NK-92 treated with Interleukin-12 subunit alpha and Interleukin-12 subunit beta, amount 100 ng/mL, for 24 hours (cell line): ENCODE measurements around the gene MBD4.
"Not testable (repeated sequence)": the region's sequence is repeated elsewhere in the genome, so short reads cannot be mapped to it uniquely, and the experiment has no call there.

Experiments used
- DNase-seq: peaks from one replicate; lab custom pipeline; 2025; lab: John Stamatoyannopoulos, UW

The MBD4 gene

GRCh38 chr3:129429602-129430001 lies 10.1 kb downstream of the MBD4 start:
- DNase-seq = no peak

DNA sequence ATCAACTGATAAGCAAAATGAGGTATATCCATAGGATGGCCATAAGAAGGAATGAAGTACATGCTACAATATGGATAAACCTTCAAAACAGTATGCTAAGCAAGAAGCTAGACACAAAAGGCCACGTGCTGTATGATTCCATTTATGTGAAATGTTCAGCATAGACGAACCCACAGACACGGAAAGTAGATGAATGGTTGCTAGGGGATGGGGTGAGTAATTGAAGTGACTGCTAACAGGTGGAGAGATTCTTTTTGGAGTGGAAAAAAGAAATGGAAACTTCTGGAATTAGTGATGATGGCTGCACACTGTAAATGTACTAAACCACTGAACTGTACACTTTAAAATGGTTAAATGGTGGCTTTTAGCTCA lies 10.7 kb downstream of the MBD4 start:
- no peak for DNase-seq

- no peak for DNase-seq
Observed at GRCh38 chr3:129428376-129429079, 11.2 kb downstream of the MBD4 start, which contains the start of gene EFCAB12. EFCAB12 (minus strand) TSS chr3:129428636; CDS start chr3:129428488, 148 bp downstream.

GRCh38 chr3:129428007-129428375 lies 11.8 kb downstream of the MBD4 start:
- no peak for DNase-seq

- DNase-seq = no peak
Observed at GRCh38 chr3:129425619-129426018, 14.1 kb downstream of the MBD4 start.

GRCh38 chr3:129425213-129425612 lies 14.5 kb downstream of the MBD4 start:
- DNase-seq = no peak

GRCh38 chr3:129424185-129424841 lies 15.4 kb downstream of the MBD4 start:
- DNase-seq = no peak

- no peak for DNase-seq
Observed at GRCh38 chr3:129422897-129423296, 16.9 kb downstream of the MBD4 start.

- DNase-seq = no peak
Observed at GRCh38 chr3:129421988-129422745, 17.6 kb downstream of the MBD4 start.

- no peak for DNase-seq
Observed at GRCh38 chr3:129421236-129421883, 18.4 kb downstream of the MBD4 start.

DNA sequence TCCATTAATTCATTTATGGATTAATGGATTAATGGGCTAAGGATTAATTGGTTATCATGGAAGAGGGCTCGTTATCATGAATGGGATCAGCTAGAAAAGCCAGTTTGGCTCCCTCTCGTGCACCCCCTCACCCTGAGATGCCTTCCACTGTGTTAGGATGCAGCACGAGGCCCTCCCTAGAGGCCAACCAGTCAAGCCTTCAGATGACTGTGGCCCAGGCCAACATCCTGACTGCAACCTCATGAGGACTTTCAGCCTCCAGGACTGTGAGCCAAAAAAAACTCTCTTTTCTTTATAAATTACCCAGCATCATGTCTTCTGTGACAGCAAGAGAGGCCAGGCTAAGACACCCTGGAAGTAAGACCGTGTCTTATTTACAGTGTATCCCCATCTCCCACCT lies 20.3 kb downstream of the MBD4 start:
- DNase-seq = no peak

- no peak for DNase-seq
Observed at GRCh38 chr3:129418041-129418973, 21.4 kb downstream of the MBD4 start.

- no peak for DNase-seq
Observed at GRCh38 chr3:129417326-129417725, 22.4 kb downstream of the MBD4 start.

DNA sequence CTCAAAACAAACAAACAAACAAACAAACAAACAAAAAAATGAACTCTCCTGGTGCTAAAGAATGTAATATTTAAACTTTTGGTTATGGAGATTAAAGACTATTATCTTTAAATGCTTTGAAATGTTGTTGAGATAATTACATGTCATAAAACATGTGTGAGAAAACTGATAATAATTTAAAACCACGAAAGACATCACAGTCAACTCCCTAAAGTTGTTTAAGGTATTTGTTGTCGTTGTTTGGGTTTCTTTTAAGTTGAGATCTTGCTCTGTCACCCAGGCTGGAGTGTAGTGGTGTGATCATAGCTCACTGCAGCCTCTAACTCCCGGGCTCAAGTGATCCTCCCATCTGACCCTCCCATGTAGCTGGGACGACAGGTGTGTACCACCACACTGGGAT lies 23.3 kb downstream of the MBD4 start:
- no peak for DNase-seq

GRCh38 chr3:129415830-129416229 lies 23.9 kb downstream of the MBD4 start:
- no peak for DNase-seq

DNA sequence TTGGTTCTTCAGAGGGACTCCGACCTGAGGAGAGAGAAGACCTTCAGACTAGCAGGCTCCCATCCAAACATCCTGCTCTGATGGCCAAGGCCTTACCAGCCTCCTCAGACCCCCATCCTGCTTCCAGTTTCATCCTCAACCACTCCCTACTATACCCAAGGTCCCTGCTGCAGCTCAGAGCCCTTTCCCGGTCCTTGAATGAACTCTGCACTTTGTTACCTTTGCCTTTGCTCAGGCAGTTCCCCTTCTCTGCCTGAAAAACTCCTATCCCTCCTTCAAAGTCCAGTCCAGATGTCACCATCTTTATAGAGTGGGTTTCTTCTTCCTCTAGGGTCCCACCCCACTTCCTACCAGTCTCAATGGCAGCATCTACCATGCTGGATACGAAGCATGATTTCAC lies 24.4 kb downstream of the MBD4 start:
- no peak for DNase-seq

DNA sequence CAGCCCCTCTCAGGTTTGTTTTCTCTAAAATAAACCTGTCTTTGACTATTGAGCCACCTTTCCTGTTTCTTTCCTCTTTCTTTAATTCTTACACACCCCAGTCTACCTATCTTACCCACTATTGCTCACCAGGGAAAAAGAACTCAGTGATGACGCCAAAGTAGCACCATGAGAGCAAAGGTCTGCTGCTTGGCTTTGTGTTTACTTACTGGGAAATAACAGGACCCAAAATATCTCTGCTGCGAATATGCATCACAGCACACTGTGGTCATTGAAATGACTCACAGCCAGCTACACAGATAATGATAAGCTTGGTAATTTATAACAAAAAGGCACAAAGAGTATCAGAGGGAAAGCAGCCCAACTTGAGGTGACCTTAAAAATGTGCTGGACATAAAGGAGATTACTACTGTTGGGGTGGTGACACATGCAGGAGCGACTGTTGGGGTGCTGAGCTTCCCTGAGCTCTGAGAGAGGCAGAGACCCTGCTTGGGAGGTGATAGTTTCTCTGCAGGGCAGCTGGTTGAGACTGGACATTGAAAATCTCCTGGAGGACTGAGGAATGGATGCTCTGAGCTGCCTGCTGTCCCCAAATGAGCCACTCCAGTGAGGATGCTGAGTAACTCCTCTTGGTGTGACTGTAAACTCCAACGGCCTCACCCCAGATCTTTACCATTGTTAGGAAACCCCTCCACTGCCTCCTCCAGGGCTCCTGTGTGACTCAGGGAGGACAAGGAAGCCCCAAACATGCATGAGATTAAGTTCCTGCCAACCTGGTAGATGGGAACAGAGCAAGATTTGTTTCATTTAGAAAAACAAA lies 25.9 kb downstream of the MBD4 start:
- DNase-seq = no peak

GRCh38 chr3:129413238-129413637 lies 26.5 kb downstream of the MBD4 start:
- not testable (repeated sequence) for DNase-seq

- no peak for DNase-seq
Observed at GRCh38 chr3:129412542-129413198, 27.1 kb downstream of the MBD4 start.

- no peak for DNase-seq
Observed at GRCh38 chr3:129410971-129411370, 28.8 kb downstream of the MBD4 start.
